Measurements from ENCODE around the gene FBXL13.
"Not testable (repeated sequence)": the region's sequence is repeated elsewhere in the genome, so short reads cannot be mapped to it uniquely, and the experiment has no call there.

Gene FBXL13

DNA sequence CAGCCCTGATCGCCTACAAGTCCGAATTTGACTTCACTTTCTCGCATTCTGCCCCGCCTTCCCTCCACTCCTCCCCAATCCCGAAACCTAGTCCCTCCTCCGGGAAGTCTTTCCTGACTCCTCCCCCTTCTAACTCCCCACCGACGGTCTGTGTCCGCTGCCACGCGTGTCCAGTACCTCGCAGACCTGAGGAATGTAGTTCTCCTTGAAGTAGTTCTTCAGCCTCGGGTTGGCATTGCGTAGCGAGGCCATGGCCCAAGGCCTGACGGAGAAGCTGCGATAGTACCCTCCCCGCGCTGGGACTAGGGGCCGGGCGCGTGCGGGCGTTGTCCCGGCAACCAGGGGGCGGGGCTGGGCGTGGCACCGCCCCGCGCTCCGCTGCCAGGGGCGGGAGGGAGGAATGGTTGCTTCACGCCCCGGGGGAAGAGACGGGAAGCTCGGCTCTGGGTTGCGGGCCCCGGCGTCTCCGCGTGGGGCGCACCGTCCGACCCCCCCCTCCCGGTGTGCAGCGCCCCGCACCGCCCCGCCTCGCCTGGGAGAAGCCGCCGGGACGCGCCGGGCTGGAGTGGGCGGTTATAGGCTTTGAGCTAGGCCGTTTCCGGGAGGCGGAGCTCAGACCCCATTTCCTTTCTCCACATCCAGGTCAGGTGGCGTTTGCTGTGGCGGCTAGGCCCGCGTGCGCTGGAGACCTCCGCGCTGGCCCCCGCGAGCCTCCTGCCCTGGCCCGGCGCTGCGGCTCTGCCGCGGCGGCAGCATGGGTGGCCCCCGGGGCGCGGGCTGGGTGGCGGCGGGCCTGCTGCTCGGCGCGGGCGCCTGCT, at the start of gene FBXL13, which contains the start of gene ARMC10:
Gene FBXL13, minus strand, starts transcription at position 278 of the 818 bp plus-strand sequence.
Gene ARMC10, plus strand, starts transcription at position 622 of the 818 bp plus-strand sequence. Its CDS starts 133 bp downstream, at position 755.
- TF ChIP-seq ZNF274 (IDR thresholded peaks at IDR 0.05; ENCODE audit: low read depth, low read length) = no peak
- H3K4me3 ChIP-seq (ENCODE audit: low read length) = peak within 1 kb of the TSS; percentile 80

- no peak for TF ChIP-seq ZNF274 (IDR thresholded peaks at IDR 0.05; ENCODE audit: low read depth, low read length)
- H3K4me3 ChIP-seq (ENCODE audit: low read length) = no peak overlapping the region
Measured at GRCh38 chr7:103123529-103123928, 48.9 kb upstream of the FBXL13 start.

DNA sequence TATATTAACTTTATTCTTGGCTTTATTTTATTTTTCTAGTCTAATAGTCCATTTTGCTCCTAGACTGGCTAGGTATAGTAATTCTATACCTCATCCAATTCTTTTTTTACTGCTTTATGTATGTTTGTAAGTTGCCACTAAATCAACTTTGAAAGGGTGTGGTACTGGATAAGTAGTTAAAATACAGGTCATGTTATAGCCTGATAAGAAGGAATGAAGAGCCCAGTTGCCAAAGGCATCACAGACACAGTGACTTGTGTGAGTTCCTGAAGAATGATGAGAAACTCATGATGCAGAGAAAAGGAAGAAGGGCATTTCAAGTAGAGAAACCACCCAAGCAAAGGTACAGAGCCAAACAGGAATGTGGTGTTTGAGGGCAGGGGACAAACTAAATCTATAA, 47.0 kb upstream of the FBXL13 start:
- no peak overlapping the region for H3K4me3 ChIP-seq (ENCODE audit: low read length)
- no peak for TF ChIP-seq ZNF274 (IDR thresholded peaks at IDR 0.05; ENCODE audit: low read depth, low read length)

DNA sequence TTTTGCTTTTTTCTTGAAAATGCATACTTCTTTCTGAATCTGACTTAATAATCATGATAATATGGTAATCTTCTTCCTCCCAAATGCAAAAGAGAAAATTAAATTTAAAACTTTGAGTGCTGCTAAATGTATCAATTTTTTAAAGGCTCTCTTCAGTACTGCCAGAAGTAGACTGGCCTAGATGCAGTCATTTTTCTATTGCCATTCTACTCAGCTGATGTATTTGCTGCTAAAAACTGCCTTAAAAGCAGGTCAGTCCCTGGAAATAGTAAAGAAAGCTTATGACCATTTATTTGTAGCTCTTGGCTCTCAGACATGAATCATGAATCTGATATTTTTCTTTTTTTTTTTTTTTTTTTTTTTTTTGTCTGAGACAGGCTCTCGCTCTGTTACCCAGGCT, 45.8 kb upstream of the FBXL13 start:
- no peak for TF ChIP-seq ZNF274 (IDR thresholded peaks at IDR 0.05; ENCODE audit: low read depth, low read length)
- no peak overlapping the region for H3K4me3 ChIP-seq (ENCODE audit: low read length)

GRCh38 chr7:103119791-103120291, 45.2 kb upstream of the FBXL13 start:
- no peak overlapping the region for H3K4me3 ChIP-seq (ENCODE audit: low read length)
- TF ChIP-seq ZNF274 (IDR thresholded peaks at IDR 0.05; ENCODE audit: low read depth, low read length) = no peak

DNA sequence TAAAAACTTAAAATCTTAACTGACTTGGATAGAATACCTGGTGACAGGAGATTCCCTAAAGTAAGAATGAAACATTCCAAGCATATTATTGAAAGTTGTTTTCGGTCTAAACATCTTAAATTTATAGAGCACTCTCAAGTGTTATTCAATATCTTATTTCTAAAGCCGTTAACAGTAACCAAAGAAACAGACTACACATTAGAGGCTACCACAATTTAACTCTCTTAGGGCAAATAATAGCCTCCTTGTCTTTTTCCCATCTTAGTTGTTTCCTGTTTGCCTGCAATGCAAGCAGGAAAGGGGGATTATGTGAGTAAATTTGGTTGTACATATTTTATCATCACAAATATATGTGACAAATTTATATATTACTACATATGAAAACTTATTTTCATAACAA, 42.9 kb upstream of the FBXL13 start:
- no peak overlapping the region for H3K4me3 ChIP-seq (ENCODE audit: low read length)
- no peak for TF ChIP-seq ZNF274 (IDR thresholded peaks at IDR 0.05; ENCODE audit: low read depth, low read length)

GRCh38 chr7:103116991-103117390, 42.4 kb upstream of the FBXL13 start:
- no peak overlapping the region for H3K4me3 ChIP-seq (ENCODE audit: low read length)
- TF ChIP-seq ZNF274 (IDR thresholded peaks at IDR 0.05; ENCODE audit: low read depth, low read length) = no peak

- no peak for TF ChIP-seq ZNF274 (IDR thresholded peaks at IDR 0.05; ENCODE audit: low read depth, low read length)
- no peak overlapping the region for H3K4me3 ChIP-seq (ENCODE audit: low read length)
Measured at GRCh38 chr7:103116511-103116910, 41.9 kb upstream of the FBXL13 start.

- no peak overlapping the region for H3K4me3 ChIP-seq (ENCODE audit: low read length)
- no peak for TF ChIP-seq ZNF274 (IDR thresholded peaks at IDR 0.05; ENCODE audit: low read depth, low read length)
Measured at GRCh38 chr7:103115771-103116170, 41.2 kb upstream of the FBXL13 start.

- H3K4me3 ChIP-seq (ENCODE audit: low read length) = no peak overlapping the region
- no peak for TF ChIP-seq ZNF274 (IDR thresholded peaks at IDR 0.05; ENCODE audit: low read depth, low read length)
Measured at GRCh38 chr7:103114576-103115008, 40.0 kb upstream of the FBXL13 start.

DNA sequence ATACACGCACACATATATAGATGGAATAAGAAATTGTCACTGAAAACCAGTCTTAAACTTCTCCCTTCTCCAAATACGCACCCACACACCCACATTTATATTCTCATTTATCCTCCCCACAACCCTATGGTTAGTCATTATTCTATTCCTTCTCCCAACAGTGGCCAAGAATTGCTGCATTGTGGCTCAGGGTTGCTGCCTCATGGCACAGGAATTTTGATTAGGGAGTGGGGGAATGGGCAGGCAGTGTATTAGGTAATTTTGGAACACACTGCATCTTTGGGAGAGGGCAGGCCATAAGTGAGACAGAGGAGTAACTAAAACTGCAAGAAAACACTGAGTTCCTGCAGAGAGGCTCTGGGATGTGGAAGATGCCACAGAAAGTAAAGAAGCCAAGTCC, 38.6 kb upstream of the FBXL13 start:
- no peak for TF ChIP-seq ZNF274 (IDR thresholded peaks at IDR 0.05; ENCODE audit: low read depth, low read length)
- H3K4me3 ChIP-seq (ENCODE audit: low read length) = no peak overlapping the region

DNA sequence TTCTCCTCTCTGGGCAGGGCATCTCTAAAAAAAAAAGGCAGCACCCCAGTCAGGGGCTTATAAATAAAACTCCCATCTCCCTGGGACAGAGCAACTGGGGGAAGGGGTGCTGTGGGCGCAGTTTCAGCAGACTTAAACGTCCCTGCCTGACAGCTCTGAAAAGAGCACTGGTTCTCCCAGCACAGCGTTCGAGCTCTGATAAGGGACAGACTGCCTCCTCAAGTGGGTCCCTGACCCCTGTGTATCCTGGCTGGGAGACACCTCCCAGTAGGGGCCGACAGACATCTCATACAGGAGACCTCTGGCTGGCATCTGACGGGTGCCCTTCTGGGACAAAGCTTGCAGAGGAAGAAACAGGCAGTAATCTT, 32.1 kb upstream of the FBXL13 start:
- not testable (repeated sequence) for H3K4me3 ChIP-seq (ENCODE audit: low read length)

DNA sequence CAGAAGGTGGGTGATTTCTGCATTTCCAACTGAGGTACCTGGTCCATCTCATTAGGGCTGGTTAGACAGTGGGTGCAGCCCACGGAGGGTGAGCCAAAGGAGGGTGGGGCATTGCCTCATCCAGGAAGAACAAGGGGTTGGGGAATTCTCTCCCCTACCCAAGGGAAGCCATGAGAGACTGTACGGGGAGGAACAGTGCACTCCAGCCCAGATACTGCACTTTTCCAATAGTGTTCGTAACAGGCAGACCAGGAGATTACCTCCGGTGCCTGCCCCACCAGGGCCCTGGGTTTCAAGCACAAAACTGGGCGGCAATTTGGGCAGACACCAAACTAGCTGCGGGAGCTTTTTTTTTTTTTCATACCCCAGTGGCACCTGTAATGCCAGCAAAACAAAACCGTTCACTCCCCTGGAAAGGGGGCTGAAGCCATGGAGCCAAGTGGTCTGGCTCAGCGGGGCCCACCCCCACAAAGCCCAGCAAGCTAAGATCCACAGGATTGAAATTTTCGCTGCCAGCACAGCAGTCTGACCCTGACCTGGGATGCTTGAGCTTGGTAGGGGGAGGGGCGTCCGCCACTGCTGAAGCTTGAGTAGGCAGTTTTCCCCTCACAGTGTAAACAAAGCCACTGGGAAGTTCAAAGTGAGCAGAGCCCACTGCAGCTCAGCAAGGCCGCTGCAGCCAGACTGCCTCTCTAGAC, 31.6 kb upstream of the FBXL13 start:
- no peak for TF ChIP-seq ZNF274 (IDR thresholded peaks at IDR 0.05; ENCODE audit: low read depth, low read length)
- no peak overlapping the region for H3K4me3 ChIP-seq (ENCODE audit: low read length)

- no peak for TF ChIP-seq ZNF274 (IDR thresholded peaks at IDR 0.05; ENCODE audit: low read depth, low read length)
Measured at GRCh38 chr7:103101543-103101942, 26.9 kb upstream of the FBXL13 start.

DNA sequence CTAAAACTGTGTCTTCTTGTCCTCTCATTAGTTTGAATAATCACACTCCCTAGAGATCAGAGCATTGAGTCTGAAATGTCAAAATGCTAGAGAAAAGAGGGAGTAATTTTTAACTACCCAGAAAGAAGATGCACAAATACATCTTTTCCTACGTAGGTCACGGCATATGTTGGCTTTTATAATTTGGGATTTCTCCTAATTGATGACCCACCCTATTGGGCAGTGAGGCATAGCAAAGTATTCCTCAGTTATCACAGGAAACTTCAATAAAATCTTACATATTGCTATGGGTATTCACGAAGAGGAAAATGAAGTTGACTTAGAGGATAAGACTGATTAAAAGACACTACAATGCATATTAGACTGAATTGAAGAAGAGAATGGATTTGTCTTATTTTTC, 25.8 kb upstream of the FBXL13 start:
- H3K4me3 ChIP-seq (ENCODE audit: low read length) = no peak overlapping the region
- TF ChIP-seq ZNF274 (IDR thresholded peaks at IDR 0.05; ENCODE audit: low read depth, low read length) = no peak

More at GRCh38 chr7:103101543-103101942, 26.9 kb upstream of the FBXL13 start:
- H3K4me3 ChIP-seq (ENCODE audit: low read length) = no peak overlapping the region

All from GM08714 (cell line).